HepG2 (cell line): ENCODE results near the gene RNPS1. TPM values are rescaled to one million over a fixed set of nuclear protein-coding genes. Genes with fewer than 3 reads are reported as not detected.

Source experiments
- DPF2 ChIP-seq: sonication (generic); formaldehyde crosslinking; IDR thresholded peaks from 2 replicates; pipeline ENCODE4 v1.4.0; 2020; ENCODE audit warnings: mild to moderate bottlenecking, low read depth, missing genetic modification reagents, borderline replicate concordance
- ERF ChIP-seq: IDR thresholded peaks from 2 replicates; pipeline ENCODE4 v1.6.1; 2018; ENCODE audit warnings: missing biosample characterization, missing genetic modification reagents
- GATA4 ChIP-seq: sonication (generic); IDR thresholded peaks from 2 replicates; pipeline ENCODE4 v1.6.1; 2016; ENCODE audit warnings: antibody characterized with exemption, low read depth, borderline replicate concordance
- HDAC1 ChIP-seq: sonication (generic); formaldehyde crosslinking; IDR thresholded peaks from 2 replicates; pipeline ENCODE4 v1.5.1; 2020; ENCODE audit warnings: mild to moderate bottlenecking, missing genetic modification reagents
- HINFP ChIP-seq: sonication (generic); formaldehyde crosslinking; IDR thresholded peaks from 2 replicates; pipeline ENCODE4 v1.4.0; 2020; ENCODE audit warnings: low read depth, mild to moderate bottlenecking, missing genetic modification reagents
- MAF1 ChIP-seq: sonication (generic); formaldehyde crosslinking; IDR thresholded peaks from 2 replicates; pipeline ENCODE4 v1.5.0; 2020; ENCODE audit warnings: missing genetic modification reagents, borderline replicate concordance
- NPAS2 ChIP-seq: sonication (generic); formaldehyde crosslinking; IDR thresholded peaks from 2 replicates; pipeline ENCODE4 v1.8.0; 2022; ENCODE audit warnings: mild to moderate bottlenecking, missing genetic modification reagents, borderline replicate concordance
- POLR2AphosphoS2 ChIP-seq: IDR thresholded peaks from 2 replicates; pipeline ENCODE4 v1.6.1; 2011; ENCODE audit warnings: low read depth, low read length, improper control_type of control experiment
- SP2 ChIP-seq: sonication (generic); formaldehyde crosslinking; IDR thresholded peaks from 2 replicates; pipeline ENCODE4 v1.5.1; 2020; ENCODE audit warnings: mild to moderate bottlenecking, missing genetic modification reagents
- TBX2 ChIP-seq: sonication (generic); formaldehyde crosslinking; IDR thresholded peaks from 2 replicates; pipeline ENCODE4 v1.5.0; 2020; ENCODE audit warnings: missing genetic modification reagents, mild to moderate bottlenecking, borderline replicate concordance
- TBX3 ChIP-seq: fragments of 450-650 bp; IDR thresholded peaks from 2 replicates; pipeline ENCODE4 v1.6.1; 2017; ENCODE audit warnings: antibody characterized with exemption, mild to moderate bottlenecking, inconsistent platforms, borderline replicate concordance
- TERF1 ChIP-seq: sonication (generic); formaldehyde crosslinking; IDR thresholded peaks from 2 replicates; pipeline ENCODE4 v1.8.0; 2022; ENCODE audit warnings: mild to moderate bottlenecking, missing genetic modification reagents, moderate library complexity
- ZBTB3 ChIP-seq: sonication (generic); formaldehyde crosslinking; IDR thresholded peaks from 2 replicates; pipeline ENCODE4 v1.4.0; 2020; ENCODE audit warnings: low read depth, mild to moderate bottlenecking, moderate library complexity, missing genetic modification reagents, borderline replicate concordance
- ZBTB8A ChIP-seq: sonication (generic); formaldehyde crosslinking; IDR thresholded peaks from 2 replicates; pipeline ENCODE4 v1.4.0; 2020; ENCODE audit warnings: mild to moderate bottlenecking, low read depth, missing genetic modification reagents, borderline replicate concordance
- ZNF510 ChIP-seq: sonication (generic); formaldehyde crosslinking; IDR thresholded peaks from 2 replicates; pipeline ENCODE4 v1.4.0; 2020; ENCODE audit warnings: low read depth, mild to moderate bottlenecking, missing genetic modification reagents
- ZNF513 ChIP-seq: sonication (generic); formaldehyde crosslinking; conservative IDR thresholded peaks from 2 replicates; pipeline ENCODE4 v1.5.0; 2020; ENCODE audit warnings: missing genetic modification reagents
- ZNF660 ChIP-seq: sonication (generic); formaldehyde crosslinking; IDR thresholded peaks from 2 replicates; pipeline ENCODE4 v1.5.1; 2020; ENCODE audit warnings: mild to moderate bottlenecking, low read depth, missing genetic modification reagents, borderline replicate concordance
- ZNF674 ChIP-seq: sonication (generic); formaldehyde crosslinking; IDR thresholded peaks from 2 replicates; pipeline ENCODE4 v1.5.0; 2020; ENCODE audit warnings: low read depth, mild to moderate bottlenecking, missing genetic modification reagents
- ZNF710 ChIP-seq: sonication (generic); formaldehyde crosslinking; IDR thresholded peaks from 2 replicates; pipeline ENCODE4 v1.5.0; 2020; ENCODE audit warnings: mild to moderate bottlenecking, missing genetic modification reagents, borderline replicate concordance
- polyA plus RNA-seq, 8 experiments: library from polyadenylated mRNA; depleted of rRNA in 3 of 8; stranded (reverse) in 7 of 8; unstranded in 1 of 8; fragments of >200 nt; fragmentation: Illumina TruSeq in 4 of 8; extraction: Trizol in 4 of 8; gene quantifications; 2 replicates each; pipeline versions ENCODE4 v1.2.1 to v1.2.3, GENCODE V29; 2011 to 2016; ENCODE audit warnings: low read depth in 4 of 8, missing spikeins in 1 of 8, mixed read lengths in 1 of 8; ENCODE audit not compliant: insufficient read depth in 1 of 8
- total RNA-seq, 5 experiments: library from RNA; depleted of rRNA; stranded (reverse); fragments of >200 nt; fragmentation: Illumina TruSeq; extraction: Trizol; gene quantifications; 2 replicates each; pipeline ENCODE4 v1.2.3, GENCODE V29; 2016; ENCODE audit warnings: low read depth in 1 of 5
- TF ChIP-seq, protein P1 (sequence below): sonication (generic); formaldehyde crosslinking; IDR thresholded peaks from 2 replicates; pipeline ENCODE4 v1.4.0; 2020; ENCODE audit warnings: mild to moderate bottlenecking, missing genetic modification reagents, borderline replicate concordance

RNPS1 gene
- total and polyA plus RNA-seq, 2 of the 13 experiments (the other 11 are each of a cell fraction or from before 2014, with no cell fraction given) = 126 to 133 TPM

- TF ChIP-seq ZNF513 (CRISPR knock-in tag) (0 out of 2 replicates have a peak, but pooled peaks have one; percentile 77), ZNF510 (no peak; the same call in 1 of the 2 replicates), HDAC1 (peak; percentile 95), ZNF674 (CRISPR knock-in tag) (no peak), NPAS2 (CRISPR knock-in tag) (no peak), TERF1 (CRISPR knock-in tag) (no peak), ZBTB3 (CRISPR knock-in tag) (0 out of 2 replicates have a peak, but pooled peaks have one; percentile 71), ZNF660 (CRISPR knock-in tag) (no peak), SP2 (CRISPR knock-in tag) (peak; percentile 23; the same call in 1 of the 2 replicates), TBX3 (peak; percentile 19; the same call in 1 of the 2 replicates), TBX2 (CRISPR knock-in tag) (peak; percentile 95), MAF1 (CRISPR knock-in tag) (0 out of 2 replicates have a peak, but pooled peaks have one; percentile 47), ZBTB8A (peak; percentile 22; the same call in 1 of the 2 replicates), GATA4 (no peak; the same call in 1 of the 2 replicates), ZNF710 (CRISPR knock-in tag) (peak; percentile 68; the same call in 1 of the 2 replicates), ERF (CRISPR knock-in tag) (0 out of 2 replicates have a peak, but pooled peaks have one; percentile 22), HINFP (CRISPR knock-in tag) (no peak), POLR2AphosphoS2 (no peak), DPF2 (CRISPR knock-in tag) (no peak)
- TF ChIP-seq, protein P1, sequence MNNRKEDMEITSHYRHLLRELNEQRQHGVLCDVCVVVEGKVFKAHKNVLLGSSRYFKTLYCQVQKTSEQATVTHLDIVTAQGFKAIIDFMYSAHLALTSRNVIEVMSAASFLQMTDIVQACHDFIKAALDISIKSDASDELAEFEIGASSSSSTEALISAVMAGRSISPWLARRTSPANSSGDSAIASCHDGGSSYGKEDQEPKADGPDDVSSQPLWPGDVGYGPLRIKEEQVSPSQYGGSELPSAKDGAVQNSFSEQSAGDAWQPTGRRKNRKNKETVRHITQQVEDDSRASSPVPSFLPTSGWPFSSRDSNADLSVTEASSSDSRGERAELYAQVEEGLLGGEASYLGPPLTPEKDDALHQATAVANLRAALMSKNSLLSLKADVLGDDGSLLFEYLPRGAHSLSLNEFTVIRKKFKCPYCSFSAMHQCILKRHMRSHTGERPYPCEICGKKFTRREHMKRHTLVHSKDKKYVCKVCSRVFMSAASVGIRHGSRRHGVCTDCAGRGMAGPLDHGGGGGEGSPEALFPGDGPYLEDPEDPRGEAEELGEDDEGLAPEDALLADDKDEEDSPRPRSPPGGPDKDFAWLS (CRISPR knock-in tag) = no peak
Observed at GRCh38 chr16:2223221-2223941, 44.5 kb downstream of the RNPS1 start, which contains the start of gene E4F1 (continued).
